HG03432 (cell line): ENCODE measurements around the gene CEP250.
"Not testable (repeated sequence)": the region's sequence is repeated elsewhere in the genome, so short reads cannot be mapped to it uniquely, and the experiment has no call there.

Experiments
- ATAC-seq: cut with Tn5 transposase; IDR thresholded peaks from one replicate; pipeline ENCODE4 v1.9.1; 2021; ENCODE audit warnings: mild to moderate bottlenecking, moderate library complexity; ENCODE audit not compliant: unreplicated experiment

The CEP250 gene

DNA sequence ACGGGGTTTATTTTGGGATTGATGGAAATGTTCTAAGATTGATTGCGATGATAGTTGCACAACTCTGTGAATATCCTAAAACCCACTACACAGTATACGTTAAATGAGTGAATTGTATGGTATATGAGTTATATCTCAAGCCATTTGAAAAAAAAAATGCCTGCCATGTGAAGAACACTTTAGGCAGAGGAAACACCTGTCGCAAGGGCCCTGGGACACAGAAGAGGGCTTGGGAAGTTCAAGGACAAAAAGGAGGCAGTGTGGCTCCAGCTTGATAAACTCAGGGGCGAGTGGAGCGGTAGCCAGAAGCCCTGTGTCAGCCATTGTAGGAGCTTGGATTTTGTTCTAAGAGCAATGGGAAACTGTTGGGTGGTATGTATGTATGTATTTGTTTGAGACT is 37.0 kb downstream of the CEP250 start:
- no peak for ATAC-seq

DNA sequence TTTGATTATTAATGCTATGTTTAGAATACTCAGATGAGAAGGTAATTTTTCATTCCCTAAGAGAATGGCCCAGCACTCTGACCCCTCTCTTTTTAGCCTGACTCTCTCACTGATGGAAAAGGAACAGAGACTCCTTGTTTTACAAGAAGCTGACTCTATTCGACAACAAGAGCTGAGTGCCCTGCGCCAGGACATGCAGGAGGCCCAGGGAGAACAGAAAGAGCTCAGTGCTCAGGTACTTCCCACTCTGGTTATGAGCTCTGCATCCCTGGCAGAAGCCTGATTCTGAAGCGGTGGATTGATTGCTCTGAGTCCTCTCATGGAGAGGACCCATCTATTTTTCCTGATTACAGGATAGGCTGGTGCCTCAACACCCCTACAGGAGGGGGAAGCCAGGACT is 41.1 kb downstream of the CEP250 start:
- ATAC-seq: no peak

DNA sequence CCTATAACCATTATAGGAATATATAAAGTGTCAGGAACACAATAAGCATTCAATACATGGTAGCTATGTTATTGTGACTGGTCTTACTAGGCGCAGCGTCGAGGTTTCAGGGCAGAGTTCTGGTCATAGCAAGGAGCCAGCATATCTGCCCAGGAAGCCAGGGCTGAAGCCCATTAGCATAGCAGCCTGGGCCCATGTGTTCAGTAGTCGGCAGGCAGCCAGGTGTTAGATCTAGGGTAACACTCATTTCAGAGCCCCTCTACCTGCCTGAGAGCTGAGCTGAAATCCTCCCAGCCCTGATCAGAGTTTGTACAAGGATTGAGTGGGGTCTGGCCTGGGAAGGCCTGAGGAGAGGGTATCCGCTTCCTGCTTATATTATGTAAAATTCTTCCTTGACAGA is 41.9 kb downstream of the CEP250 start:
- ATAC-seq: no peak

DNA sequence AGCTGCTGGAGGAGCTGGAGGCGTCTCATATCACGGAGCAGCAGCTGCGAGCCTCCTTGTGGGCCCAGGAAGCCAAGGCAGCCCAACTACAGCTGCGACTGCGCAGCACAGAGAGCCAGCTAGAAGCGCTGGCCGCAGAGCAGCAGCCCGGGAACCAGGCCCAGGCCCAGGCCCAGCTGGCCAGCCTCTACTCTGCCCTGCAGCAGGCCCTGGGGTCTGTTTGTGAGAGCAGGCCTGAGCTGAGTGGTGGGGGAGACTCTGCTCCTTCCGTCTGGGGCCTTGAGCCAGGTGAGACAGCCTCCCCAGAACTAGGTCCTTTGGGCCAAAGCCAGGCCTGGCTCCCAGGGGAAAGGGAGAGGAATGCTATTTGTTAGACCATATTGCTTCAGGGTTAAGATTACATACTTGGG is 42.4 kb downstream of the CEP250 start:
- no peak for ATAC-seq

DNA sequence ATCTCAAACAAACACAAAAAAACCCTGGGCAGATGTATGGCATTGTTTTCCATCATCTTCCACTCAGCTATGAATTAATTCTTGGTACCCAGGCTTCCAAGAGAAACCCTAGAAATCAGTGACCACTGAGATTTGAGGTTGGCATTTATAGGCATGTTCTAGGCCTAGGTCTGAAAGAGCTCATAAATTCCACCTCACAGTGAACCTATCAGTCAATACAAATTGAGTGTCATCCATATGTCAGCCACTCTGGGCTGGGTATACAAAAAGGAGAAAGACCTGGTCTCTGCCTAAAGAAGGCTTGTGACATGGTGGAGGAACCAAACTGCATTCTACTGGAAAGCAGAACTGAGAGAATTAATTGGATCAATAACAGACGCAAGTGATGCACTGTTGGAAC is 43.9 kb downstream of the CEP250 start:
- ATAC-seq: no peak

DNA sequence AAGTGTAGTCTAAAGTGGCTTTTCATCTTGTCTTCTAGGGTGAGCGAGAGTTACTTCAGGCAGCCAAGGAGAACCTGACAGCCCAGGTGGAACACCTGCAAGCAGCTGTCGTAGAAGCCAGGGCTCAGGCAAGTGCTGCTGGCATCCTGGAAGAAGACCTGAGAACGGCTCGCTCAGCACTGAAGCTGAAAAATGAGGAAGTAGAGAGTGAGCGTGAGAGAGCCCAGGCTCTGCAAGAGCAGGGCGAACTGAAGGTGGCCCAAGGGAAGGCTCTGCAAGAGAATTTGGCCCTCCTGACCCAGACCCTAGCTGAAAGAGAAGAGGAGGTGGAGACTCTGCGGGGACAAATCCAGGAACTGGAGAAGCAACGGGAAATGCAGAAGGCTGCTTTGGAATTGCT is 47.0 kb downstream of the CEP250 start:
- ATAC-seq: peak; percentile 59

DNA sequence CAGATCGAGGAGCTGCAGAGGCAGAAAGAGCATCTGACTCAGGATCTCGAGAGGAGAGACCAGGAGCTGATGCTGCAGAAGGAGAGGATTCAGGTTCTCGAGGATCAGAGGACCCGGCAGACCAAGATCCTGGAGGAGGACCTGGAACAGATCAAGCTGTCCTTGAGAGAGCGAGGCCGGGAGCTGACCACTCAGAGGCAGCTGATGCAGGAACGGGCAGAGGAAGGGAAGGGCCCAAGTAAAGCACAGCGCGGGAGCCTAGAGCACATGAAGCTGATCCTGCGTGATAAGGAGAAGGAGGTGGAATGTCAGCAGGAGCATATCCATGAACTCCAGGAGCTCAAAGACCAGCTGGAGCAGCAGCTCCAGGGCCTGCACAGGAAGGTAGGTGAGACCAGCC is 47.9 kb downstream of the CEP250 start:
- ATAC-seq: no peak

DNA sequence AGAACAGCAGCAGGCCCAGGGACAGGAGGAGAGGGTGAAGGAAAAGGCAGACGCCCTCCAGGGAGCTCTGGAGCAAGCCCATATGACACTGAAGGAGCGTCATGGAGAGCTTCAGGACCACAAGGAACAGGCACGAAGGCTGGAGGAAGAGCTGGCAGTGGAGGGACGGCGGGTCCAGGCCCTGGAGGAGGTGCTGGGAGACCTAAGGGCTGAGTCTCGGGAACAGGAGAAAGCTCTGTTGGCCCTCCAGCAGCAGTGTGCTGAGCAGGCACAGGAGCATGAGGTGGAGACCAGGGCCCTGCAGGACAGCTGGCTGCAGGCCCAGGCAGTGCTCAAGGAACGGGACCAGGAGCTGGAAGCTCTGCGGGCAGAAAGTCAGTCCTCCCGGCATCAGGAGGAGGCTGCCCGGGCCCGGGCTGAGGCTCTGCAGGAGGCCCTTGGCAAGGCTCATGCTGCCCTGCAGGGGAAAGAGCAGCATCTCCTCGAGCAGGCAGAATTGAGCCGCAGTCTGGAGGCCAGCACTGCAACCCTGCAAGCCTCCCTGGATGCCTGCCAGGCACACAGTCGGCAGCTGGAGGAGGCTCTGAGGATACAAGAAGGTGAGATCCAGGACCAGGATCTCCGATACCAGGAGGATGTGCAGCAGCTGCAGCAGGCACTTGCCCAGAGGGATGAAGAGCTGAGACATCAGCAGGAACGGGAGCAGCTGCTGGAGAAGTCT is 48.6 kb downstream of the CEP250 start:
- ATAC-seq: no peak

DNA sequence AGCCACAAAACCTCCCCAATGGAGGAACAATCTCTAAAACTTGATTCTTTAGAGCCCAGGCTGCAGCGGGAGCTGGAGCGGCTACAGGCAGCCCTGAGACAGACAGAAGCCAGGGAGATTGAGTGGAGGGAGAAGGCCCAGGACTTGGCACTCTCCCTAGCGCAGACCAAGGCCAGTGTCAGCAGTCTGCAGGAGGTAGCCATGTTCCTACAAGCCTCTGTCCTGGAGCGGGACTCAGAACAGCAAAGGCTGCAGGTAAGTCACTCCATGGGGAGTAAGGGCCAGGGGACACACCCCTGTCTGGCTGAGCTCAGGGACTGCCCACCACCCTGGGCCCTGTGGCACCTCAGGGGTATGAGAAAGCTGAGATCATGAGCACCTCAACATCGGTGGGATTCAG is 49.4 kb downstream of the CEP250 start:
- no peak for ATAC-seq

DNA sequence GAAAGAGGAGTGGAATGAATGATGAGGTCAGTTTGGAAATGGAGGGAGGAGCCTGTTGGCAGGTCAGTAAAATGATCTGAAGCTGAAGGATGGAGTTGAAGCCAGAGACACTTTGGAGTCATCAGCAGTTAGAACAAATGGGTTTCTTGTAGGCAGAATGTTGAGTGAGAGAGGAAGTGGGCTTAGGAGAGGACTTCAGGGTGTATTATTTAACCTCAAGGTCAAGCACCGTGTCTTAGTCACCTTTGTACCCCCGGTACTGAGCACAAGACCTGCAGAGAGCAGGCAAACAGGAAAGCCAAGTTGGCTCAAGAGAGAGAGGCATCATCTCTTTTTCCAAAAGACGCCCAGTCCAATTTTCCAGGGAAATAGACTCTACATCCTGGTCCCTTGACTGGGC is 50.8 kb downstream of the CEP250 start:
- no peak for ATAC-seq

DNA sequence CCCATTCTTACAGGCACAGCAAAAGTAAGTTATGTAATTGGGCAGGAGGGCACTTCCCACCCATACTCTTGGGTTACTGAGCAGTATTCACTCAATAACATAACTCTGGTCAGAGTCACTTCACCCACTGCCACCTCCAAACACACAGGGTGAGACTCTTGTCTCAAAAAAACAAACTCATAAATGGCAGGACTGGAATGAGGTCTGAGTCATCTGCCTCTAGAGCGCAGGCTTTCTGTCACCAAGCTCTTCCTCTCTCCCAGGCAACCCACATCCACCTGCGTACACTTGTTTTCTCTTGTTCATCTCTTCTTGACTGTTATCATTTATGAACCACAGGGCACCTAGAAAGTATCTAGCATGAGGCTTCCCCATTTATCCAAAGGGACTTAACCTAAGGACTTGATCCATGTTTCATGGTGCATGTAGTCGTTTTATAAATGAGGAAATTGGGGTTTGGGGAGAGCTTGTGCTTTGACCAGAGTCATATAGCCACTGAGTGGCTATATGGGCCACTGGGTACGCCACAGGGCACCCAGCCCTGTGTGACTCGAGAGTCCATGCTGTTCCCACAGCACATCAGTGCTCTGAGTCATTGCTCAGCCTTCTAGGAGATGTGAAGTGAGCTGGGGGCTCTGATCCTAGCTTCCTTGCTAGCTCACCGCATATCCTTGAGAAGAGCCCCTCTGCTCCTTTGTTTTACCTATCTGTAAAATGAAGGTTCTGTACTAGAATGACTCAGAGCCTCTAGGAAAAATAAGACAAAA is 51.7 kb downstream of the CEP250 start:
- ATAC-seq: no peak

DNA sequence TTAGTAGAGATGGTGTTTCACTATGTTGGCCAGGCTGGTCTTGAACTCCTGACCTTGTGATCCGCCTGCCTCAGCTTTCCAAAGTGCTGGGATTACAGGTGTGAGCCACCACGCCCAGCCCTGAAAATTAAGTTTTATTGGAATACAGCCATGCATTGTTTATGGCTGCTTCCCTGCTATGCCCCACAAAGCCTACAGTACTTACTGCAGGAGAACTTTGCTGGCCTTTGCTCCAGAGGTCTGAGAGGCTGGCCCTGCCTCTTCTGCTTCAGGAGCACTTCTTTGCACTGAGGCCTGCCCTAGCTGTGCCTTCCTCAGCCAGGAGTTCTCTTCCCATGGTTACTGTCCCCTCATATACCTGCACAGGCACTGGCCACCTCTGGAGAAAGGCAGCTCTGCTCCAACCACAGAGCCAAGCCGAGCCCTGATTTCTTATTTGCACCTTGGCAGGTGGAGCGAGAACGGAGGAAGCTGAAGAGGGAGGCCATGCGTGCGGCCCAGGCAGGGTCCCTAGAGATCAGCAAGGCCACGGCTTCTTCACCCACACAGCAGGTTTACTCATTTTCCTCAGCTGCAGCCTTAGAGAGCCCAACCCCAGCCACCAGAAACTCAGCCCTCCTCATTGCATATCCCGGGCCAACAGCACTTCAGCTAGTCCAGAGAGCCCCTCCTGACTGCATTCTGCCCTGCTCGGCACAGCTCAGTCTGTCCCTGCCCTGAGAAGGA is 53.3 kb downstream of the CEP250 start:
- no peak for ATAC-seq

DNA sequence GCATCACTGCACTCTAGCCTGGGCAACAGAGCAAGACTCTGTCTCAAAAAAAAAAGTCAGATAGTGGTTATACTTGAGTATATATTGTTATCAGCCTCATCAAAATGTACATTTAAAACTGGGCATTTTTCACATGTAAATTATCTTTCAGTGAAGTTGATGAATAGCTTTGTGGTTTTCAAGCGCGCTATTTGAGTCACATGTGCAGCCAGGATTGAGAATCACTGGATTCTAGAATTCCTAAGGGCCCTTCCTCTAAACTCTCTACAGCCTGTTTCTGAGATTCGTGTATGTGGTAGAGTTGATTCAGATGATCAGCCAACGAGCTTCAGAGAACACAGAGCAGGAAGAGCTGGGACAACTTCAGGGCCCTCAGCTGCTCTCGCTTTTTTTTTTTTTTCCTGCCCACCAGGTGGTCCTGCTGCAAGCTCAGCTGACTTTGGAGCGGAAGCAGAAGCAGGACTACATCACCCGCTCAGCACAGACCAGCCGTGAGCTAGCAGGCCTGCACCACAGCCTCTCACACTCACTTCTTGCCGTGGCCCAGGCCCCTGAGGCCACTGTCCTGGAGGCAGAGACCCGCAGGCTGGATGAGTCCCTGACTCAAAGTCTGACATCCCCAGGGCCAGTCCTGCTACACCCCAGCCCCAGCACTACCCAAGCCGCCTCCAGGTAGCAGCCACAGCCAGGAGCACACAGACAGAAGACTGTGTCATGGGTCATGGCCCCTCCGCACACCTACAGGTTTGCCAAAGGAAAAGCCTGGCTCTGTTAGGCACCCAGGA is 55.7 kb downstream of the CEP250 start:
- ATAC-seq: no peak

DNA sequence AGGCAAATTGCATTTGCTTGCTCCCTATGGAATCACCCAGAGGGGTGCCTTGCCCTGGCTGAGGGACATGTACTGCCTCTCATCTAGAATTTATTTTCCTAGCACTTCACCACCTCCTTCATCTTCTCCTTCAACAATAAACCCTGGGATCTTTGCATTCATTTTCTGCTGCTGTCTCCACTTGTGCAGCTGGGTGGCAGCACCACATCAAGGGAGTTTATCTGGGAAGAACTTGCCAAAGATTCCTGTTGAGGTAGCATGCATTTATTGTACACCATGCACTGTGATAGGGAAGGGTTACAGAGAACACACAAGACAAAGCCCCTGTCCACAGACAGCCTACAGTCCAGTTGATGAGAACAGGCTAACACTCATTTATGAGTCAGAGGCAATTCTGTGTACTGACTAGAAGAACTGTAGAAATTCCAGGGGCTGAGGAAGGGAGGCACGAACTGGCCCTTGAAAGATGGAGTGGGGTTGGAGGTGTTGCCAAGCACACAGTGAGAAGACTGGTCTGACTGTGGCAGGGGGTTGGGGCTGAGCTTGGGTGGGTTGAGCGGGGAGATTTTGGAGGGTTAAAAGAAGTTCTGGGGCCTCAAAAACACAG is 56.5 kb downstream of the CEP250 start:
- ATAC-seq: no peak

DNA sequence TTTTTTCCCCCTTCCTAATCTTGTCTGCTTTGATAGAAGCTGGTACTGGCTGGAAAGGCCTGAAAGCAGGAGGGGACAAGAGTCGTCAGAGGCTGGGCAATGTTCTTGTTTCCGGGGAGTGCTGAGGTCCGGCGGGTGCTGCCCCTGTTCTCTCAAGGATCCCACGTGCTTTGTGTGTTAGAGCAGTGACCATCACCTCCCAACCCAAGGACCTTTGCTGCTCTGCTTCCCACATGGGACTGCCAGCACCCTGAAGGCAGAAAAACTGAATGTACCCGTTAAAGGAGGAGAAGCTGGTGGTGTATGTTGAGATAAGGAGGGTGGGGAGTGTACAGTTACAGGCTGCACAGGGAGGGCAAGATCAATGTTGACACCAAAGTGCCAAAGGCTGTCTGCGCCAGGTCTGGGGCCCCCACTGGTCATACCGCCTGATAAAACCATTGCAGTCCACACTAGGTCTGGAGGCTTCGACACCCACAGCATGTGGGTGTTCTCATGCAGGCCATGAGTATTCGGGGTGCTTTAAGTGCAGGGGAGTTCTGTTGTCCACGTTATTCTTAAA is 59.1 kb downstream of the CEP250 start:
- no peak for ATAC-seq

DNA sequence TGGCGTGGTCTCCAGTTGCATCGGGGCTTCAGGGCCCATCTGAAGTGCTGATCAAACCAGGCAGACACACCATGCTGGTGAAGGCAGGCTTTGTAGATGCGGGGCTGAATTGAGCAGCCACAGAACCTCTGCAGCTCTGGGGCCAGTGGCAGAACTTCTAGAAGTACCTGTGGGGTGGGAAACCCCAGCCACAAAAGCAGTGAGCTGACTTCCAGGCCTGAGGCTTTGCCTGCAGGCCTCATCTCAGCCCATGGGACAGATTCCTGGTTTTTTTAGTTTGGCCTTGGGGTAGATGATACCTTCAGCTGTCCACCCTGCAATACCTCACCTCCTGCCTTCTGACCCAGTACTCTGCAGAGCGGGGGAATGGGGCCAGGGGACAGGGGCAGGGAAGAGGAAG is 59.9 kb downstream of the CEP250 start:
- ATAC-seq: no peak

DNA sequence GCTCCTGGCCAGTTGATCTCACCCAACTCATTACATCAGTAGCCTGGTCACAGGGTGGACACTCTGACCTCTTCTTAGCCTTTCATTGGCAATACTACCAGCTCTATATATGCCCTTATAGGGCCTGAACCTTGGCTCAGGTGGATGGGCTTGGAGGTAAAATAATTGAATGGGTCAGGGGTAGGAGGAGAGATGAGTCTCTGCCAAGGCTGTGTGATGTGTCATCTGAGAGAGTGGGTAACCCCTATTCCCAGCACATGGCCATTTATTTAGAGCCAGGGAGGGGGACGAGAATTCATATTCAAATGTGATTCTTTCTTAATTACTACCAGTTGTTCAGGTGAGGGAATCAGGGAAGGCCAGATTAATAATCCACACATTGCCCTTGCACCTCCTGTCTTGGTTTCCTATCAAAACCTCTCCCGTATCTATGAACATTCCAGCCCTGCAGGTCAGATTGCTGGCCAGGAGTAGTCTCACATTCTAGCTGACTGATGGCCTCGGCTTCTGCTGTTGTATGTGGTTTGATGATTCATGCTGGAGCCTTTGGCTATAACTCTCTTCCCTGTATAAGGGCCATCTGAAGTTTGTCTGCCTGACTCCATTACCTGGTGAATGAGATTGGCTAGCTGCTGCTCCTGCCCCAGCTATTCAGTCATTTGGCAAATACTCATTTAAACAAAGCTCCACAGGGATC is 60.7 kb downstream of the CEP250 start:
- no peak for ATAC-seq

DNA sequence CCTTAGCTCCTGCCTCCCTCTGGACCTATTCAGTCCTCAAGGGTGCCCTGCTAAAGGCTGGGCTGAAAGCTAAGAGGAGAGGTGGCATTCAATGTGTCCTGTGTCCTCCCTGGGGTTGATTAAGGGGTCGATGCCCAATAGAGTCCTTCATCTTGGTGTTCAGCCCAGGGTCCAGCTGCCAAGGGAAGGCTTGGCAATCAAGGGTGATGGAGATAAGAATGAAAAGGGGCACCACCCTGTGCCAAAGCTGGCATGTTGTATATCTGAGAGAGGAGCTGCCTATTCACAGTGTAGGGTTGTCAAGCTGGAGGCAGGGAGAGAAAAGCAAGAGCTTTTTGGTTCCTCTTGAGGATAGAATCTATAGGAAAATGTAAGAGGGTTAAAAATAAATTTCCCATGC is 61.7 kb downstream of the CEP250 start:
- no peak for ATAC-seq

DNA sequence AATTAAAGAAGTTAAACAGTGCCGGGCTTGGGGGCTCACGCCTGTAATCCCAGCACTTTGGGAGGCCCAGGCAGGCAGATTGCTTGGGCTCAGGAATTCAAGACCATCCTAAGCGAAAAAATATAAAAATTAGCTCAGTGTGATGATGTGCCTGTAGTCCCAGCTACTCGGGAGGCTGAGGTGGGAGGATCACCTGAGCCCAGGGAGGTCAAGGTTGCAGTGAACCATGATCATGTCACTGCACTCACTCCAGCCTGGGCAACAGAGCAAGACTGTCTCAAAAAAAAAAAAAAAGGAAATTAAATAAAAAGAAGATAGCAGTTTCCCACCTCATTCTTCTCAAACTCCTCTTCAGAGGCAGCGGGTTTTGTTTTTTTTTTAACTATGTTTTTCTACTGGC is 62.4 kb downstream of the CEP250 start:
- not testable (repeated sequence) for ATAC-seq

DNA sequence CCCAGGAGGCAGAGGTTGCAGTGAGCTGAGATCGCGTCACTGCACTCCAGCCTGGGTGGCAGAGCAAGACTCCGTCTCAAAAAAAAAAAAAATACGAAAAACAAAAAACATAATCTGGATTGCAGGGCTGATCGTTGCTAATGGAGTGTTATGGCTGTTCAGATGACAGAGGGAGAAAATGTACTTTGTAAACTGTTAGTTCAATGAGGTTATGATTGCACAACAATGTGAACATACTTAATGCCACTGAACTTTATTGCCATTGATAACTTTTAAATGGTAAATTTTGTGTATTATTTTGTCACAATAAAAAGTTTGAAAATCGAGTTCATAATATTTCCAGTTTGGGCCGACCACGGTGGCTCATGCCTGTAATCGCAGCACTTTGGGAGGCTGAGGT is 63.6 kb downstream of the CEP250 start:
- no peak for ATAC-seq
